HEK293 (cell line): ENCODE results near the gene KIF11.
A peak's percentile ranks its signal among the peaks of the same experiment; 100 is the strongest.

Source experiments
- CTCF ChIA-PET: fragments of 350-600 bp; formaldehyde crosslinking; extraction: SDS; loops from one replicate; lab custom pipeline; 2021; ENCODE audit warnings: antibody characterized with exemption; lab: Yijun Ruan, JAX
- POLR2A ChIA-PET: fragments of 300-600 bp; formaldehyde crosslinking; extraction: SDS; loops from one replicate; lab custom pipeline; 2020; ENCODE audit warnings: antibody characterized with exemption, inconsistent platforms; lab: Yijun Ruan, JAX
- H3K27ac ChIP-seq: fragments of 200-500 bp; sonication (Bioruptor generic); 2 replicates; pipeline ENCODE4 v1.5.1; 2014; ENCODE audit warnings: low read depth, low read length, control low read depth, inconsistent platforms; ENCODE audit errors: extremely low read depth
- H3K36me3 ChIP-seq, 2 experiments: fragments of 200-500 bp in 1 of 2; sonication (Bioruptor generic) in 1 of 2; 1 replicate in 1 of 2; 2 replicates in 1 of 2; pipeline ENCODE4 v1.5.1; 2014 to 2017; ENCODE audit warnings: inconsistent platforms in 2 of 2, low read length in 2 of 2; ENCODE audit not compliant: control insufficient read depth in 2 of 2, insufficient read depth in 1 of 2
- H3K4me1 ChIP-seq: fragments of 200-500 bp; sonication (Bioruptor generic); 2 replicates; pipeline ENCODE4 v1.5.1; 2014; ENCODE audit warnings: mild to moderate bottlenecking, low read length, inconsistent platforms; ENCODE audit not compliant: control insufficient read depth, insufficient read depth
- H3K4me3 ChIP-seq: 2 replicates; pipeline ENCODE4 v1.5.1; 2011; ENCODE audit warnings: low read depth, mild to moderate bottlenecking, control low read depth, low read length, moderate library complexity
- H3K9me3 ChIP-seq: fragments of 200-500 bp; sonication (Bioruptor generic); 2 replicates; pipeline ENCODE4 v1.5.1; 2014; ENCODE audit warnings: low read depth, low read length, inconsistent platforms; ENCODE audit not compliant: control insufficient read depth, insufficient read depth
- CTCF ChIP-seq: fragments of 450-650 bp; formaldehyde crosslinking; IDR thresholded peaks from 2 replicates; pipeline ENCODE4 v1.5.1; 2016; ENCODE audit warnings: missing biosample characterization, missing genetic modification characterization
- IKZF3 ChIP-seq: fragments of 450-650 bp; IDR thresholded peaks from 2 replicates; pipeline ENCODE4 v1.5.0; 2018; ENCODE audit warnings: missing biosample characterization, mild to moderate bottlenecking, missing genetic modification characterization, moderate library complexity
- KLF16 ChIP-seq: fragments of 450-650 bp; formaldehyde crosslinking; IDR thresholded peaks from 2 replicates; pipeline ENCODE4 v1.5.1; 2017; ENCODE audit warnings: missing biosample characterization, missing genetic modification characterization
- KLF7 ChIP-seq: fragments of 450-650 bp; formaldehyde crosslinking; IDR thresholded peaks from 2 replicates; pipeline ENCODE4 v1.5.1; 2016; ENCODE audit warnings: missing biosample characterization, missing genetic modification characterization, borderline replicate concordance
- SP7 ChIP-seq: fragments of 450-650 bp; formaldehyde crosslinking; IDR thresholded peaks from 2 replicates; pipeline ENCODE4 v1.5.1; 2016; ENCODE audit warnings: missing biosample characterization, missing genetic modification characterization
- TSHZ1 ChIP-seq: fragments of 450-650 bp; formaldehyde crosslinking; IDR thresholded peaks from 2 replicates; pipeline ENCODE4 v1.5.1; 2016; ENCODE audit warnings: missing biosample characterization, missing genetic modification characterization, borderline replicate concordance
- ZFHX2 ChIP-seq: fragments of 450-650 bp; formaldehyde crosslinking; conservative IDR thresholded peaks from 2 replicates; pipeline ENCODE4 v1.5.1; 2016; ENCODE audit warnings: missing biosample characterization, missing genetic modification characterization
- ZFP3 ChIP-seq: fragments of 450-650 bp; formaldehyde crosslinking; IDR thresholded peaks from 2 replicates; pipeline ENCODE4 v1.5.1; 2016; ENCODE audit warnings: low read depth, missing biosample characterization, missing genetic modification characterization
- ZNF121 ChIP-seq: fragments of 450-650 bp; formaldehyde crosslinking; IDR thresholded peaks from 2 replicates; pipeline ENCODE4 v1.5.1; 2016; ENCODE audit warnings: missing biosample characterization, missing genetic modification characterization
- ZNF132 ChIP-seq: fragments of 450-650 bp; formaldehyde crosslinking; IDR thresholded peaks from 2 replicates; pipeline ENCODE4 v1.5.1; 2017; ENCODE audit warnings: missing biosample characterization, missing genetic modification characterization, borderline replicate concordance
- ZNF2 ChIP-seq: fragments of 450-650 bp; formaldehyde crosslinking; IDR thresholded peaks from 2 replicates; pipeline ENCODE4 v1.5.1; 2016; ENCODE audit warnings: missing biosample characterization, missing genetic modification characterization
- ZNF26 ChIP-seq: fragments of 450-650 bp; formaldehyde crosslinking; IDR thresholded peaks from 2 replicates; pipeline ENCODE4 v1.5.1; 2016; ENCODE audit warnings: missing biosample characterization, missing genetic modification characterization
- ZNF366 ChIP-seq: fragments of 450-650 bp; formaldehyde crosslinking; conservative IDR thresholded peaks from 2 replicates; pipeline ENCODE4 v1.5.1; 2016; ENCODE audit warnings: missing biosample characterization, missing genetic modification characterization
- ZNF391 ChIP-seq: fragments of 450-650 bp; formaldehyde crosslinking; IDR thresholded peaks from 2 replicates; pipeline ENCODE4 v1.5.1; 2016; ENCODE audit warnings: low read depth, missing biosample characterization, missing genetic modification characterization, borderline replicate concordance
- ZNF404 ChIP-seq: fragments of 450-650 bp; formaldehyde crosslinking; IDR thresholded peaks from 2 replicates; pipeline ENCODE4 v1.5.1; 2017; ENCODE audit warnings: missing biosample characterization, missing genetic modification characterization
- ZNF555 ChIP-seq: fragments of 450-650 bp; formaldehyde crosslinking; conservative IDR thresholded peaks from 2 replicates; pipeline ENCODE4 v1.5.1; 2017; ENCODE audit warnings: missing biosample characterization, mild to moderate bottlenecking, missing genetic modification characterization, inconsistent platforms
- ZNF610 ChIP-seq: fragments of 450-650 bp; formaldehyde crosslinking; IDR thresholded peaks from 2 replicates; pipeline ENCODE4 v1.5.1; 2016; ENCODE audit warnings: missing biosample characterization, missing genetic modification characterization, borderline replicate concordance
- ZNF660 ChIP-seq: fragments of 450-650 bp; IDR thresholded peaks from 2 replicates; pipeline ENCODE4 v1.5.1; 2018; ENCODE audit warnings: missing biosample characterization, mild to moderate bottlenecking, missing genetic modification characterization
- ZNF670 ChIP-seq: fragments of 450-650 bp; formaldehyde crosslinking; IDR thresholded peaks from 2 replicates; pipeline ENCODE4 v1.5.1; 2016; ENCODE audit warnings: missing biosample characterization, missing genetic modification characterization, low read depth
- ZNF701 ChIP-seq: fragments of 450-650 bp; formaldehyde crosslinking; IDR thresholded peaks from 2 replicates; pipeline ENCODE4 v1.5.1; 2016; ENCODE audit warnings: missing biosample characterization, missing genetic modification characterization
- ZNF704 ChIP-seq: fragments of 450-650 bp; formaldehyde crosslinking; IDR thresholded peaks from 2 replicates; pipeline ENCODE4 v1.5.1; 2016; ENCODE audit warnings: missing biosample characterization, missing genetic modification characterization
- ZSCAN30 ChIP-seq: fragments of 450-650 bp; IDR thresholded peaks from 2 replicates; pipeline ENCODE4 v1.5.1; 2018; ENCODE audit warnings: missing biosample characterization, mild to moderate bottlenecking, missing genetic modification characterization, moderate library complexity
- ZSCAN5A ChIP-seq: fragments of 450-650 bp; formaldehyde crosslinking; IDR thresholded peaks from 2 replicates; pipeline ENCODE4 v1.5.1; 2016; ENCODE audit warnings: missing biosample characterization, missing genetic modification characterization
- ZXDB ChIP-seq: fragments of 450-650 bp; formaldehyde crosslinking; IDR thresholded peaks from 2 replicates; pipeline ENCODE4 v1.5.1; 2016; ENCODE audit warnings: missing biosample characterization, missing genetic modification characterization

KIF11 gene

GRCh38 chr10:92590623-92591549 is 2.0 kb upstream of the KIF11 start (continued):
- TF ChIP-seq KLF16 (no peak), ZXDB (tag by site-specific recombination) (0 out of 2 replicates have a peak, but pooled peaks have one; percentile 10), KLF7 (tag by site-specific recombination) (no peak), ZNF704 (tag by site-specific recombination) (no peak), ZNF610 (no peak), ZNF2 (tag by site-specific recombination) (peak; percentile 49), ZSCAN30 (peak; percentile 69; the same call in 1 of the 2 replicates), ZFP3 (tag by site-specific recombination) (no peak), ZNF132 (tag by site-specific recombination) (no peak)

- Histone ChIP-seq H3K4me1 (no peaks in the 10 kb centered on the region), H3K4me3 (peak overlapping the region; percentile 41), H3K36me3 (no peaks in the 10 kb centered on the region; a peak in 1 of 3 replicates), H3K27ac (peak overlapping the region; percentile 86), H3K9me3 (no peaks in the 10 kb centered on the region)
- ChIA-PET CTCF (interaction anchor here (0.5 to 1.0 kb wide), 5 partner anchors 11 to 252 kb away, joined by 3 to 4 read pairs (median 3); partner anchors contain the start of gene IDE), POLR2A (interaction anchor here (1.0 to 2.5 kb wide), 6 partner anchors 11 to 257 kb away, joined by 3 to 21 read pairs (median 9); partner anchors contain the start of genes EXOC6 and IDE)
- TF ChIP-seq KLF7 (tag by site-specific recombination) (no peak), ZNF121 (tag by site-specific recombination) (no peak), IKZF3 (no peak), ZSCAN5A (tag by site-specific recombination) (no peak), ZFP3 (tag by site-specific recombination) (no peak), SP7 (tag by site-specific recombination) (peak; percentile 50), ZNF404 (tag by site-specific recombination) (no peak), ZNF555 (tag by site-specific recombination) (no peak), ZNF366 (tag by site-specific recombination) (no peak; the same call in 1 of the 2 replicates), ZNF391 (tag by site-specific recombination) (no peak), TSHZ1 (tag by site-specific recombination) (no peak), ZNF26 (no peak), CTCF (tag by site-specific recombination) (no peak; the same call in 1 of the 2 replicates), ZNF660 (tag by site-specific recombination) (peak; percentile 80), ZNF670 (no peak), ZNF701 (tag by site-specific recombination) (no peak), ZFHX2 (peak; percentile 28; the same call in 1 of the 2 replicates)
These were observed 1.3 kb upstream of the KIF11 start for GRCh38 chr10:92591550-92592022.
